SK-N-SH (cell line): Measurements from ENCODE around the gene SVOP. TPM values are rescaled to one million over a fixed set of nuclear protein-coding genes. Genes with fewer than 3 reads are reported as not detected.

Experiments
- CTCF ChIA-PET: fragments of 300-600, 350-600 bp; formaldehyde crosslinking; extraction: SDS; loops from one replicate; lab custom pipeline; 2021; lab: Yijun Ruan, JAX
- POLR2A ChIA-PET: fragments of 350-600 bp; sonication (Branson Sonifier 250); formaldehyde crosslinking; extraction: SDS; loops from one replicate; lab custom pipeline; 2020; ENCODE audit warnings: antibody characterized with exemption, inconsistent platforms; lab: Yijun Ruan, JAX
- DNase-seq: peaks from one replicate; pipeline ENCODE4 v3.0.0; 2012
- H2AFZ ChIP-seq: fragments of 200-600 bp; sonication (generic); 2 replicates; pipeline ENCODE4 v1.8.1; 2016; ENCODE audit warnings: antibody characterized with exemption, mild to moderate bottlenecking, low read depth
- H3F3A ChIP-seq: fragments of 200-600 bp; sonication (generic); replicated peaks from 2 replicates; pipeline ENCODE3; 2016; ENCODE audit warnings: antibody characterized with exemption, mild to moderate bottlenecking; ENCODE audit not compliant: insufficient read depth
- H3K27ac ChIP-seq, 2 experiments: fragments of 200-500 bp in 1 of 2; fragments of 200-600 bp in 1 of 2; sonication (Bioruptor generic) in 1 of 2; sonication (generic), shearing (Covaris generic) in 1 of 2; 2 replicates each; pipeline versions ENCODE4 v1.5.1 to v1.6.1; 2014 to 2016; ENCODE audit warnings: low read depth in 2 of 2, inconsistent platforms in 1 of 2, low read length in 1 of 2, mild to moderate bottlenecking in 1 of 2, mixed read lengths in 1 of 2
- H3K27me3 ChIP-seq: fragments of 200-600 bp; sonication (generic), shearing (Covaris generic); 2 replicates; pipeline ENCODE4 v1.6.1; 2016; ENCODE audit warnings: mixed run types; ENCODE audit not compliant: insufficient read depth
- H3K36me3 ChIP-seq, 2 experiments: fragments of 200-500 bp in 1 of 2; fragments of 200-600 bp in 1 of 2; sonication (Bioruptor generic) in 1 of 2; sonication (generic) in 1 of 2; replicated peaks in 1 of 2; 2 replicates each; pipeline versions ENCODE3 to v1.5.1; 2014 to 2016; ENCODE audit warnings: low read length in 1 of 2, mild to moderate bottlenecking in 1 of 2; ENCODE audit not compliant: insufficient read depth in 2 of 2, control insufficient read depth in 1 of 2
- H3K4me1 ChIP-seq, 2 experiments: fragments of 200-500 bp in 1 of 2; fragments of 200-600 bp in 1 of 2; sonication (Bioruptor generic) in 1 of 2; sonication (generic), shearing (Covaris generic) in 1 of 2; 2 replicates each; pipeline versions ENCODE4 v1.5.1 to v1.6.1; 2014 to 2016; ENCODE audit warnings: low read depth in 1 of 2, low read length in 1 of 2, mixed run types in 1 of 2; ENCODE audit not compliant: insufficient read depth in 2 of 2, control insufficient read depth in 1 of 2
- H3K4me2 ChIP-seq: fragments of 200-600 bp; sonication (generic), shearing (Covaris generic); 2 replicates; pipeline ENCODE4 v1.6.1; 2017; ENCODE audit warnings: mixed run types
- H3K4me3 ChIP-seq, 2 experiments: fragments of 200-500 bp in 1 of 2; fragments of 200-600 bp in 1 of 2; sonication (Bioruptor generic) in 1 of 2; sonication (generic), shearing (Covaris generic) in 1 of 2; 2 replicates each; pipeline versions ENCODE4 v1.5.1 to v1.8.1; 2014 to 2016; ENCODE audit warnings: low read depth in 2 of 2, inconsistent platforms in 1 of 2, low read length in 1 of 2, mild to moderate bottlenecking in 1 of 2, mixed read lengths in 1 of 2, moderate library complexity in 1 of 2
- H3K79me2 ChIP-seq: fragments of 200-600 bp; sonication (generic); 2 replicates; pipeline ENCODE4 v1.8.1; 2017; ENCODE audit warnings: mild to moderate bottlenecking; ENCODE audit not compliant: insufficient read depth
- H3K9ac ChIP-seq: fragments of 200-600 bp; sonication (generic); 2 replicates; pipeline ENCODE4 v1.6.1; 2017; ENCODE audit warnings: mixed run types
- H3K9me2 ChIP-seq: fragments of 200-600 bp; sonication (generic); 2 replicates; pipeline ENCODE4 v1.6.1; 2017; ENCODE audit warnings: mixed run types
- H3K9me3 ChIP-seq: fragments of 200-600 bp; sonication (generic); 2 replicates; pipeline ENCODE4 v1.6.1; 2017; ENCODE audit warnings: mixed run types, mild to moderate bottlenecking, moderate library complexity
- H4K20me1 ChIP-seq: fragments of 200-600 bp; sonication (generic); 2 replicates; pipeline ENCODE4 v1.6.1; 2017; ENCODE audit warnings: mild to moderate bottlenecking, mixed run types; ENCODE audit not compliant: insufficient read depth
- FOSL2 ChIP-seq: IDR thresholded peaks from 2 replicates; pipeline ENCODE4 v1.4.0; 2012; ENCODE audit warnings: low read depth, mild to moderate bottlenecking, moderate library complexity, borderline replicate concordance
- GABPA ChIP-seq: IDR thresholded peaks from 2 replicates; pipeline ENCODE4 v1.4.0; 2012; ENCODE audit warnings: low read depth, mild to moderate bottlenecking
- JUND ChIP-seq: IDR thresholded peaks from 2 replicates; pipeline ENCODE4 v1.4.0; 2012
- MEF2A ChIP-seq: IDR thresholded peaks from 2 replicates; pipeline ENCODE4 v1.4.0; 2012; ENCODE audit warnings: low read depth, borderline replicate concordance
- SIN3A ChIP-seq: IDR thresholded peaks from 2 replicates; pipeline ENCODE4 v1.6.1; 2012; ENCODE audit warnings: low read depth, mild to moderate bottlenecking, low read length, moderate library complexity, borderline replicate concordance
- SMC3 ChIP-seq: IDR thresholded peaks from 2 replicates; pipeline ENCODE4 v1.6.1; 2012; ENCODE audit warnings: low read depth, low read length, improper control_type of control experiment
- TEAD4 ChIP-seq: IDR thresholded peaks from 2 replicates; pipeline ENCODE4 v1.4.0; 2012; ENCODE audit warnings: mild to moderate bottlenecking, borderline replicate concordance; ENCODE audit not compliant: insufficient read depth
- whole genome bisulfite sequencing: methylation state at CpG from one replicate; pipeline ENCODE4 v1.1.6; 2017; ENCODE audit warnings: low lambda C conversion rate; 5-methylcytosine and 5-hydroxymethylcytosine counted together
- polyA plus RNA-seq, 3 experiments: library from polyadenylated mRNA; depleted of rRNA; stranded (reverse); fragments of >200 nt; gene quantifications; 2 replicates each; pipeline ENCODE4 v1.2.3, GENCODE V29; 2012
- TF ChIP-seq, protein P1 (sequence below): fragments of 200-600 bp; sonication (generic); IDR thresholded peaks from 2 replicates; pipeline ENCODE4 v1.6.1; 2017; ENCODE audit warnings: antibody characterized with exemption, mild to moderate bottlenecking, moderate library complexity
- TF ChIP-seq, protein P2 (sequence below): IDR thresholded peaks from 2 replicates; pipeline ENCODE4 v1.4.0; 2012; ENCODE audit warnings: low read depth, borderline replicate concordance
- TF ChIP-seq, protein P3 (sequence below): IDR thresholded peaks from 2 replicates; pipeline ENCODE4 v1.4.0; 2012; ENCODE audit warnings: low read depth
- TF ChIP-seq, protein P4 (sequence below): fragments of 150-350 bp; IDR thresholded peaks from 2 replicates; pipeline ENCODE4 v1.6.1; 2016; ENCODE audit warnings: mild to moderate bottlenecking, low read depth, low read length

SVOP gene
- polyA plus RNA-seq, 1 of the 3 experiments (the other 2 are of a cell fraction): 0.07 TPM

DNA sequence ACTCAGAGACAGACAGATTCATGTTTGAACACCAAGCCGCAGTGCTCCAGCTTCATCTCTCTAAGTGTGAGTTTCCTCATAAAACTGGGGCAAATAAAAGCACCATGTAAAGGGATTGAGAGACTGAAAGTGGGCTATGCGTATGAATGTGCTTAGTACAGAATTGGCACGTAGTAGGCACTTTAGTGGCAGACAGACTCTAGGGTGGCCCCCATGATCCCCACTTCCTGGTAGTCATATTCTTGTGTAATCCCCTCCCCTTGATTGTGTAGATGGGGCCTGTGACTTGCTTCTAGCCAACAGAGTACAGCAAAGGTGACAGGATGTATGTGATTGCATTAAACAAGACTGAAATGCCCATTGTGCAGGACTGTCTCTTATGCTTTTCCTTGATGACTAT, 98.0 kb downstream of the SVOP start:
- H3K9me3 ChIP-seq: no peaks in the 10 kb centered on the region
- WGBS: 42% methylated on average over 3 of the region's 3 CpGs
- no peak for TF ChIP-seq SMC3
- TF ChIP-seq JUND: no peak
- TF ChIP-seq, protein P1, sequence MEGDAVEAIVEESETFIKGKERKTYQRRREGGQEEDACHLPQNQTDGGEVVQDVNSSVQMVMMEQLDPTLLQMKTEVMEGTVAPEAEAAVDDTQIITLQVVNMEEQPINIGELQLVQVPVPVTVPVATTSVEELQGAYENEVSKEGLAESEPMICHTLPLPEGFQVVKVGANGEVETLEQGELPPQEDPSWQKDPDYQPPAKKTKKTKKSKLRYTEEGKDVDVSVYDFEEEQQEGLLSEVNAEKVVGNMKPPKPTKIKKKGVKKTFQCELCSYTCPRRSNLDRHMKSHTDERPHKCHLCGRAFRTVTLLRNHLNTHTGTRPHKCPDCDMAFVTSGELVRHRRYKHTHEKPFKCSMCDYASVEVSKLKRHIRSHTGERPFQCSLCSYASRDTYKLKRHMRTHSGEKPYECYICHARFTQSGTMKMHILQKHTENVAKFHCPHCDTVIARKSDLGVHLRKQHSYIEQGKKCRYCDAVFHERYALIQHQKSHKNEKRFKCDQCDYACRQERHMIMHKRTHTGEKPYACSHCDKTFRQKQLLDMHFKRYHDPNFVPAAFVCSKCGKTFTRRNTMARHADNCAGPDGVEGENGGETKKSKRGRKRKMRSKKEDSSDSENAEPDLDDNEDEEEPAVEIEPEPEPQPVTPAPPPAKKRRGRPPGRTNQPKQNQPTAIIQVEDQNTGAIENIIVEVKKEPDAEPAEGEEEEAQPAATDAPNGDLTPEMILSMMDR: no peak
- no peak for TF ChIP-seq SIN3A
- TF ChIP-seq, protein P2, sequence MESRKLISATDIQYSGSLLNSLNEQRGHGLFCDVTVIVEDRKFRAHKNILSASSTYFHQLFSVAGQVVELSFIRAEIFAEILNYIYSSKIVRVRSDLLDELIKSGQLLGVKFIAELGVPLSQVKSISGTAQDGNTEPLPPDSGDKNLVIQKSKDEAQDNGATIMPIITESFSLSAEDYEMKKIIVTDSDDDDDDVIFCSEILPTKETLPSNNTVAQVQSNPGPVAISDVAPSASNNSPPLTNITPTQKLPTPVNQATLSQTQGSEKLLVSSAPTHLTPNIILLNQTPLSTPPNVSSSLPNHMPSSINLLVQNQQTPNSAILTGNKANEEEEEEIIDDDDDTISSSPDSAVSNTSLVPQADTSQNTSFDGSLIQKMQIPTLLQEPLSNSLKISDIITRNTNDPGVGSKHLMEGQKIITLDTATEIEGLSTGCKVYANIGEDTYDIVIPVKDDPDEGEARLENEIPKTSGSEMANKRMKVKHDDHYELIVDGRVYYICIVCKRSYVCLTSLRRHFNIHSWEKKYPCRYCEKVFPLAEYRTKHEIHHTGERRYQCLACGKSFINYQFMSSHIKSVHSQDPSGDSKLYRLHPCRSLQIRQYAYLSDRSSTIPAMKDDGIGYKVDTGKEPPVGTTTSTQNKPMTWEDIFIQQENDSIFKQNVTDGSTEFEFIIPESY: no peak
- no peak for TF ChIP-seq TEAD4
- TF ChIP-seq MEF2A: no peak
- TF ChIP-seq, protein P3, sequence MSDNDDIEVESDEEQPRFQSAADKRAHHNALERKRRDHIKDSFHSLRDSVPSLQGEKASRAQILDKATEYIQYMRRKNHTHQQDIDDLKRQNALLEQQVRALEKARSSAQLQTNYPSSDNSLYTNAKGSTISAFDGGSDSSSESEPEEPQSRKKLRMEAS: no peak
- no peak overlapping the region for H2AFZ ChIP-seq
- H3K27ac ChIP-seq: no peak overlapping the region
- POLR2A ChIA-PET: no interaction called here
- no peaks in the 10 kb centered on the region for H3K27me3 ChIP-seq
- no peaks in the 10 kb centered on the region for H3K36me3 ChIP-seq
- no peaks in the 10 kb centered on the region for H4K20me1 ChIP-seq
- no peak overlapping the region for H3K4me3 ChIP-seq
- CTCF ChIA-PET: interaction anchor here (0.7 kb wide), 1 partner anchor 28 kb away, joined by 3 read pairs; no protein-coding TSS in a partner anchor
- no peaks in the 10 kb centered on the region for H3F3A ChIP-seq
- H3K79me2 ChIP-seq: no peaks in the 10 kb centered on the region
- no peak for DNase-seq
- H3K9ac ChIP-seq: no peak overlapping the region
- H3K4me2 ChIP-seq: no peak overlapping the region
- H3K4me1 ChIP-seq: no peaks in the 10 kb centered on the region
- H3K9me2 ChIP-seq: no peaks in the 10 kb centered on the region

DNA sequence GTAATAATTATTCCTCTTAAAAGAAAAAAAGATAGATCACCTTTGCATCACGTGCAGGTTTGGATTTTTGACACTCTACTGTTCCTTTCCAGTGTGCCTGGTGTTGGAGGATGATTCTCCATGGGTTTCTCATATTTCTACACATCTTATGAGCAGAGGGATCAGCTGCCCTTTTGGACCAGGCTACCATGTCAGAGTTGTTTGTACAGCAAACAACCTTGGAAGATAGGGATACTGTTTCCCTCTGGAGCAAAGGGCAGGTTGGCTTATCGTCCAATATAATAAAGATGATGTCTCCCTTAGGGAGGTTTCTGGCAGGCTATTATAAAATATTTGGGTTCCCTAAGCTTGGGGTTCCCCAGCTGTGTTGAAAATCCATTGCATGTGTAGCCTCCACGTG, 98.9 kb downstream of the SVOP start:
- 15% methylated on average over 3 of the region's 3 CpGs for WGBS
- Histone ChIP-seq H3K4me3 (no peak overlapping the region), H4K20me1 (no peaks in the 10 kb centered on the region), H3K27me3 (no peaks in the 10 kb centered on the region), H2AFZ (no peak overlapping the region), H3K79me2 (no peaks in the 10 kb centered on the region), H3K27ac (no peak overlapping the region), H3K4me1 (no peaks in the 10 kb centered on the region), H3F3A (no peaks in the 10 kb centered on the region), H3K4me2 (no peak overlapping the region), H3K9me2 (no peaks in the 10 kb centered on the region), H3K9me3 (no peaks in the 10 kb centered on the region), H3K36me3 (no peaks in the 10 kb centered on the region), H3K9ac (no peak overlapping the region)
- TF ChIP-seq, protein P4, sequence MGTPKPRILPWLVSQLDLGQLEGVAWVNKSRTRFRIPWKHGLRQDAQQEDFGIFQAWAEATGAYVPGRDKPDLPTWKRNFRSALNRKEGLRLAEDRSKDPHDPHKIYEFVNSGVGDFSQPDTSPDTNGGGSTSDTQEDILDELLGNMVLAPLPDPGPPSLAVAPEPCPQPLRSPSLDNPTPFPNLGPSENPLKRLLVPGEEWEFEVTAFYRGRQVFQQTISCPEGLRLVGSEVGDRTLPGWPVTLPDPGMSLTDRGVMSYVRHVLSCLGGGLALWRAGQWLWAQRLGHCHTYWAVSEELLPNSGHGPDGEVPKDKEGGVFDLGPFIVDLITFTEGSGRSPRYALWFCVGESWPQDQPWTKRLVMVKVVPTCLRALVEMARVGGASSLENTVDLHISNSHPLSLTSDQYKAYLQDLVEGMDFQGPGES: no peak
- TF ChIP-seq TEAD4: no peak
- TF ChIP-seq GABPA: no peak
- no peak for TF ChIP-seq FOSL2
- TF ChIP-seq JUND: no peak
- DNase-seq: no peak
- ChIA-PET POLR2A (no interaction called here), CTCF (interaction anchor here (0.9 kb wide), 1 partner anchor 25 kb away, joined by 3 read pairs; no protein-coding TSS in a partner anchor)
